Endothelial cell of umbilical vein (primary cell): Measurements from ENCODE around the gene PRKAG2. TPM values are rescaled to one million over a fixed set of nuclear protein-coding genes. Genes with fewer than 3 reads are reported as not detected.

Source experiments
- BruUV-seq: library from RNA; stranded (reverse); fragments of 400-500 nt; replicated peaks from 2 replicates; lab custom pipeline; 2021; lab: Mats Ljungman, UMichigan
- CTCF ChIA-PET: fragments of 300-600, 350-600 bp; sonication (Branson Sonifier 250); formaldehyde crosslinking; loops from one replicate; lab custom pipeline; 2021; ENCODE audit warnings: antibody characterized with exemption, inconsistent platforms; lab: Charles Lee
- POLR2A ChIA-PET: fragments of 300-600, 350-600 bp; sonication (Branson Sonifier 250); formaldehyde crosslinking; loops from one replicate; lab custom pipeline; 2021; ENCODE audit warnings: antibody characterized with exemption, inconsistent platforms; lab: Charles Lee
- DNase-seq: peaks from one replicate; pipeline ENCODE4 v3.0.0-alpha.2; 2011; ENCODE audit warnings: low read depth, low spot score
- FAIRE-seq: peaks from 2 replicates; lab custom pipeline; 2011; peaks lifted over from hg19 to GRCh38; lab: Jason Lieb, UNC
- H2AFZ ChIP-seq: 2 replicates; pipeline ENCODE4 v1.6.0; 2012; ENCODE audit warnings: low read depth, low read length, control low read depth, inconsistent platforms
- H3K27ac ChIP-seq: 2 replicates; pipeline ENCODE4 v1.5.1; 2011; ENCODE audit warnings: low read depth, mild to moderate bottlenecking, control low read depth, low read length, moderate library complexity; ENCODE audit not compliant: insufficient read depth
- H3K27me3 ChIP-seq, 2 experiments: 2 replicates each; pipeline versions ENCODE4 v1.6.0 to v1.6.1; 2011; ENCODE audit warnings: low read length in 2 of 2, mixed read lengths in 1 of 2; ENCODE audit not compliant: control insufficient read depth in 2 of 2, insufficient read depth in 2 of 2
- H3K36me3 ChIP-seq, 2 experiments: 2 replicates in 1 of 2; 3 replicates in 1 of 2; pipeline ENCODE4 v1.5.1; 2011; ENCODE audit warnings: low read length in 2 of 2, mild to moderate bottlenecking in 1 of 2, moderate library complexity in 1 of 2; ENCODE audit not compliant: control insufficient read depth in 2 of 2, insufficient read depth in 2 of 2; ENCODE audit errors: extremely low read depth in 1 of 2
- H3K4me1 ChIP-seq: 3 replicates; pipeline ENCODE4 v1.5.1; 2011; ENCODE audit warnings: mild to moderate bottlenecking, low read length; ENCODE audit not compliant: control insufficient read depth, insufficient read depth; ENCODE audit errors: extremely low read depth
- H3K4me2 ChIP-seq: 2 replicates; pipeline ENCODE4 v1.6.1; 2011; ENCODE audit warnings: low read length, control low read depth, mixed read lengths; ENCODE audit not compliant: insufficient read depth
- H3K4me3 ChIP-seq, 3 experiments: fragments of 200-600 bp in 1 of 3; sonication (generic), shearing (Covaris generic) in 1 of 3; replicated peaks in 1 of 3; 2 replicates each; pipeline ENCODE4 v1.5.1; 2011 to 2016; ENCODE audit warnings: control low read depth in 3 of 3, low read length in 3 of 3, mild to moderate bottlenecking in 2 of 3, inconsistent platforms in 1 of 3, low read depth in 1 of 3, moderate library complexity in 1 of 3; ENCODE audit not compliant: insufficient read depth in 1 of 3
- H3K79me2 ChIP-seq: 2 replicates; pipeline ENCODE4 v1.6.0; 2012; ENCODE audit warnings: low read length, inconsistent platforms; ENCODE audit not compliant: control insufficient read depth, insufficient read depth
- H3K9ac ChIP-seq: replicated peaks from 2 replicates; pipeline ENCODE3; 2011; ENCODE audit warnings: low read length, control low read depth; ENCODE audit not compliant: insufficient read depth; ENCODE audit errors: extremely low read depth
- H3K9me1 ChIP-seq: replicated peaks from 3 replicates; pipeline ENCODE4 v1.6.0; 2011; ENCODE audit warnings: mild to moderate bottlenecking, low read length; ENCODE audit not compliant: control insufficient read depth, insufficient read depth; ENCODE audit errors: extremely low read depth
- H3K9me3 ChIP-seq: replicated peaks from 2 replicates; pipeline ENCODE4 v1.5.1; 2012; ENCODE audit warnings: low read length, inconsistent platforms; ENCODE audit not compliant: control insufficient read depth, insufficient read depth
- H4K20me1 ChIP-seq: replicated peaks from 2 replicates; pipeline ENCODE3; 2011; ENCODE audit warnings: mild to moderate bottlenecking, low read length; ENCODE audit not compliant: control insufficient read depth, insufficient read depth; ENCODE audit errors: extremely low read depth
- EZH2 ChIP-seq: IDR thresholded peaks from 2 replicates; pipeline ENCODE4 v1.6.1; 2012; ENCODE audit warnings: borderline replicate concordance, low read depth, mild to moderate bottlenecking, moderate library complexity, low read length, inconsistent platforms; ENCODE audit not compliant: severe bottlenecking
- FOS ChIP-seq: IDR thresholded peaks from 2 replicates; pipeline ENCODE4 v1.6.1; 2011; ENCODE audit warnings: mild to moderate bottlenecking, low read length, moderate library complexity, borderline replicate concordance; ENCODE audit not compliant: insufficient read depth
- GATA2 ChIP-seq: IDR thresholded peaks from 2 replicates; pipeline ENCODE4 v1.7.0; 2011; ENCODE audit warnings: low read depth, mild to moderate bottlenecking, moderate library complexity, mixed read lengths, low read length; ENCODE audit not compliant: insufficient read length, insufficient read depth
- JUN ChIP-seq: IDR thresholded peaks from 2 replicates; pipeline ENCODE4 v1.6.1; 2011; ENCODE audit warnings: borderline replicate concordance, low read depth; ENCODE audit not compliant: insufficient read length, insufficient read depth
- MYC ChIP-seq: IDR thresholded peaks from one replicate; pipeline ENCODE4 v1.6.1; 2011; ENCODE audit warnings: mild to moderate bottlenecking, low read depth, low read length
- POLR2A ChIP-seq: IDR thresholded peaks from 2 replicates; pipeline ENCODE4 v1.6.1; 2012; ENCODE audit warnings: low read depth, mild to moderate bottlenecking, control low read depth, low read length
- POLR2AphosphoS5 ChIP-seq: IDR thresholded peaks from 2 replicates; pipeline ENCODE4 v1.6.1; 2012; ENCODE audit warnings: low read depth, mild to moderate bottlenecking, control low read depth, low read length, moderate library complexity; ENCODE audit not compliant: insufficient read depth
- dilution Hi-C: fragments of 300-500 bp; cut with MboI; formaldehyde crosslinking; loops from one replicate; pipeline ENCODE4 v1.15.0; 2019; ENCODE audit warnings: low sequenced_read_pairs; ENCODE audit not compliant: extremely low pct_ligation_motif_present
- intact Hi-C: fragments of 100-400 bp; cut with micrococcal nuclease; formaldehyde crosslinking; loops from one replicate; pipeline ENCODE4 v1.10.0; 2022
- polyA plus RNA-seq, 4 experiments: library from polyadenylated mRNA; depleted of rRNA in 3 of 4; stranded (reverse) in 3 of 4; unstranded in 1 of 4; fragments of >200 nt; gene quantifications; 2 replicates each; pipeline versions ENCODE4 v1.2.1 to v1.2.3, GENCODE V29; 2011 to 2012; ENCODE audit warnings: missing spikeins in 1 of 4
- total RNA-seq: library from RNA; stranded (reverse); gene quantifications from 2 replicates; pipeline ENCODE4 v1.2.3, GENCODE V29; 2021
- TF ChIP-seq, protein P1 (sequence below): IDR thresholded peaks from 2 replicates; pipeline ENCODE4 v1.6.1; 2011; ENCODE audit not compliant: insufficient read depth, insufficient read length
- TF ChIP-seq, protein P2 (sequence below), 2 donors: IDR thresholded peaks; 1 replicate in 1 of 2; 2 replicates in 1 of 2; pipeline ENCODE4 v1.5.1; 2011; ENCODE audit warnings: low read length in 2 of 2, mild to moderate bottlenecking in 2 of 2, moderate library complexity in 2 of 2, control low read depth in 1 of 2, inconsistent platforms in 1 of 2, low read depth in 1 of 2; ENCODE audit not compliant: insufficient read depth in 1 of 2; ENCODE audit errors: extremely low read depth in 1 of 2

The PRKAG2 gene
- total and polyA plus RNA-seq, 2 donors (not counting 3 experiments of a cell fraction or from before 2014, with no cell fraction given), result 19.3 to 51.5 TPM

GRCh38 chr7:151611041-151611440, 265.9 kb downstream of the PRKAG2 start:
- BruUV-seq, result no TSS peak
- ChIA-PET CTCF (interaction anchor here (1.2 to 1.5 kb wide), 2 partner anchors 9 to 125 kb away, joined by 3 to 5 read pairs; no protein-coding TSS in a partner anchor), POLR2A (no interaction called here)
- Histone ChIP-seq H3K4me1 (peaks cover 10% of the 10 kb centered on the region), H2AFZ (no peak overlapping the region), H4K20me1 (no peaks in the 10 kb centered on the region), H3K27me3 (no peaks in the 10 kb centered on the region), H3K4me3 (no peak overlapping the region), H3K4me2 (no peak overlapping the region), H3K27ac (no peak overlapping the region), H3K79me2 (peaks cover 70% of the 10 kb centered on the region), H3K36me3 (peaks cover 0 to 4% of the 10 kb centered on the region in 2 experiments), H3K9me1 (no peaks in the 10 kb centered on the region), H3K9me3 (no peaks in the 10 kb centered on the region), H3K9ac (no peak overlapping the region)
- TF ChIP-seq, protein P1, sequence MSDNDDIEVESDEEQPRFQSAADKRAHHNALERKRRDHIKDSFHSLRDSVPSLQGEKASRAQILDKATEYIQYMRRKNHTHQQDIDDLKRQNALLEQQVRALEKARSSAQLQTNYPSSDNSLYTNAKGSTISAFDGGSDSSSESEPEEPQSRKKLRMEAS, result no peak
- TF ChIP-seq MYC (no peak), GATA2 (no peak), EZH2 (no peak), JUN (no peak), FOS (no peak), POLR2A (no peak), POLR2AphosphoS5 (no peak)
- TF ChIP-seq, protein P2, sequence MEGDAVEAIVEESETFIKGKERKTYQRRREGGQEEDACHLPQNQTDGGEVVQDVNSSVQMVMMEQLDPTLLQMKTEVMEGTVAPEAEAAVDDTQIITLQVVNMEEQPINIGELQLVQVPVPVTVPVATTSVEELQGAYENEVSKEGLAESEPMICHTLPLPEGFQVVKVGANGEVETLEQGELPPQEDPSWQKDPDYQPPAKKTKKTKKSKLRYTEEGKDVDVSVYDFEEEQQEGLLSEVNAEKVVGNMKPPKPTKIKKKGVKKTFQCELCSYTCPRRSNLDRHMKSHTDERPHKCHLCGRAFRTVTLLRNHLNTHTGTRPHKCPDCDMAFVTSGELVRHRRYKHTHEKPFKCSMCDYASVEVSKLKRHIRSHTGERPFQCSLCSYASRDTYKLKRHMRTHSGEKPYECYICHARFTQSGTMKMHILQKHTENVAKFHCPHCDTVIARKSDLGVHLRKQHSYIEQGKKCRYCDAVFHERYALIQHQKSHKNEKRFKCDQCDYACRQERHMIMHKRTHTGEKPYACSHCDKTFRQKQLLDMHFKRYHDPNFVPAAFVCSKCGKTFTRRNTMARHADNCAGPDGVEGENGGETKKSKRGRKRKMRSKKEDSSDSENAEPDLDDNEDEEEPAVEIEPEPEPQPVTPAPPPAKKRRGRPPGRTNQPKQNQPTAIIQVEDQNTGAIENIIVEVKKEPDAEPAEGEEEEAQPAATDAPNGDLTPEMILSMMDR (IDR thresholded peaks at IDR 0.05; ENCODE audit: extremely low read depth in 1 of 2, insufficient read depth in 1 of 2, low read depth in 1 of 2, low read length in 2 of 2), result no peak
- no peak for DNase-seq
- dilution Hi-C loops (no loop called here), intact Hi-C loops (no loop called here)
- FAIRE-seq, result no peak
